Fibroblast of lung (primary cell): ENCODE measurements around the gene APBB1IP. TPM values are rescaled to one million over a fixed set of nuclear protein-coding genes. Genes with fewer than 3 reads are reported as not detected.
A peak's percentile ranks its signal among the peaks of the same experiment; 100 is the strongest.

Experiments
- DNase-seq, 2 donors: peaks; one replicate each; pipeline versions ENCODE4 v3.0.0 to v3.0.0-alpha.2; 2010; ENCODE audit warnings: low read depth in 2 of 2
- H2AFZ ChIP-seq: 2 replicates; pipeline ENCODE4 v1.5.1; 2012; ENCODE audit warnings: low read length, control low read depth, inconsistent platforms
- H3K27ac ChIP-seq: 2 replicates; pipeline ENCODE4 v1.5.1; 2011; ENCODE audit warnings: low read length, control low read depth; ENCODE audit not compliant: insufficient read depth
- H3K27me3 ChIP-seq: 2 replicates; pipeline ENCODE4 v1.5.1; 2011; ENCODE audit warnings: mild to moderate bottlenecking, low read length; ENCODE audit not compliant: control insufficient read depth, insufficient read depth
- H3K36me3 ChIP-seq: 2 replicates; pipeline ENCODE4 v1.5.1; 2011; ENCODE audit warnings: low read length; ENCODE audit not compliant: control insufficient read depth, insufficient read depth
- H3K4me1 ChIP-seq: 2 replicates; pipeline ENCODE4 v1.5.1; 2011; ENCODE audit warnings: low read length; ENCODE audit not compliant: control insufficient read depth, insufficient read depth; ENCODE audit errors: extremely low read depth
- H3K4me2 ChIP-seq: 2 replicates; pipeline ENCODE4 v1.5.1; 2011; ENCODE audit warnings: low read length, control low read depth; ENCODE audit not compliant: insufficient read depth; ENCODE audit errors: extremely low read depth
- H3K4me3 ChIP-seq, 4 experiments: fragments of 200-600 bp in 1 of 4; sonication (generic) in 1 of 4; replicated peaks in 1 of 4; 2 replicates each; pipeline ENCODE4 v1.5.1; 2011 to 2016; ENCODE audit warnings: low read length in 4 of 4, low read depth in 3 of 4, mild to moderate bottlenecking in 3 of 4, control low read depth in 2 of 4, inconsistent platforms in 1 of 4, mixed read lengths in 1 of 4; ENCODE audit not compliant: insufficient read depth in 1 of 4; ENCODE audit errors: control extremely low read depth in 1 of 4
- H3K79me2 ChIP-seq: 2 replicates; pipeline ENCODE4 v1.5.1; 2012; ENCODE audit warnings: mild to moderate bottlenecking, low read length, inconsistent platforms; ENCODE audit not compliant: control insufficient read depth, insufficient read depth
- H3K9ac ChIP-seq: 2 replicates; pipeline ENCODE4 v1.5.1; 2011; ENCODE audit warnings: mild to moderate bottlenecking, low read length, control low read depth; ENCODE audit not compliant: insufficient read depth
- H3K9me3 ChIP-seq: 2 replicates; pipeline ENCODE4 v1.5.1; 2012; ENCODE audit warnings: low read depth, low read length; ENCODE audit not compliant: control insufficient read depth, insufficient read depth
- H4K20me1 ChIP-seq: 2 replicates; pipeline ENCODE4 v1.5.1; 2011; ENCODE audit warnings: low read length; ENCODE audit not compliant: control insufficient read depth, insufficient read depth; ENCODE audit errors: extremely low read depth
- EZH2 ChIP-seq: IDR thresholded peaks from 2 replicates; pipeline ENCODE4 v1.5.1; 2012; ENCODE audit warnings: low read length, control low read depth, mild to moderate bottlenecking; ENCODE audit errors: missing control alignments
- polyA plus RNA-seq, 2 donors: library from polyadenylated mRNA; depleted of rRNA in 1 of 2; stranded (reverse) in 1 of 2; unstranded in 1 of 2; fragments of >200 nt; gene quantifications; 2 replicates each; pipeline ENCODE4 v1.2.1, GENCODE V29; 2011 to 2012; ENCODE audit warnings: missing spikeins in 1 of 2
- total RNA-seq: library from RNA; depleted of rRNA; stranded (reverse); fragments of >200 nt; gene quantifications from 2 replicates; pipeline ENCODE4 v1.2.1, GENCODE V29; 2014
- TF ChIP-seq, protein P1 (sequence below), 2 donors: IDR thresholded peaks in 1 of 2; conservative IDR thresholded peaks in 1 of 2; 1 replicate in 1 of 2; 2 replicates in 1 of 2; pipeline ENCODE4 v1.5.1; 2011 to 2012; ENCODE audit warnings: low read length in 2 of 2, control low read depth in 1 of 2, inconsistent platforms in 1 of 2, low read depth in 1 of 2, mild to moderate bottlenecking in 1 of 2

The APBB1IP gene
- total and polyA plus RNA-seq, 2 donors (not counting 1 experiment from before 2014, with no cell fraction given) = 1.5 TPM

DNA sequence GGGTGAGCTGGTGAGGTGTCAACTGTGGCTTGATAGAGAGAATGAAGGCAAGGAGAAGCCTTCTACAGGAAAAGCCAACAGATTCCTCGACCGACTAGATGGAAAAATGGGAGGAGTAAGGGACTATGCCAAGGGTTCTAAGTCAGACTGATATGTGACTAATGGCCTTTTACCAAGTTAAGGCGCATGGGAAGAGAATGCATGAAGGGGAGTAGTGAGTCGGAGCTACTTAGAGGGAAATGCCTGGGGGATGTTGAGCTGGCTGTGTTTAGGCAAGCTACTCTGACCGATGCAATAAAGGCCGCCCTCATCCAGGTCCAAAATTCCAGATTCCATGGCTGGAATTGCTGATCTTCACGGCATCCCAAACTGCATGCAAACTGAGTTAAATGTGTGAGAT is 48.2 kb downstream of the APBB1IP start:
- H3K4me1 ChIP-seq = peaks cover 3% of the 10 kb centered on the region
- no peaks in the 10 kb centered on the region for H3K27me3 ChIP-seq
- H3K9me3 ChIP-seq = no peaks in the 10 kb centered on the region
- no peak for TF ChIP-seq EZH2
- TF ChIP-seq, protein P1, sequence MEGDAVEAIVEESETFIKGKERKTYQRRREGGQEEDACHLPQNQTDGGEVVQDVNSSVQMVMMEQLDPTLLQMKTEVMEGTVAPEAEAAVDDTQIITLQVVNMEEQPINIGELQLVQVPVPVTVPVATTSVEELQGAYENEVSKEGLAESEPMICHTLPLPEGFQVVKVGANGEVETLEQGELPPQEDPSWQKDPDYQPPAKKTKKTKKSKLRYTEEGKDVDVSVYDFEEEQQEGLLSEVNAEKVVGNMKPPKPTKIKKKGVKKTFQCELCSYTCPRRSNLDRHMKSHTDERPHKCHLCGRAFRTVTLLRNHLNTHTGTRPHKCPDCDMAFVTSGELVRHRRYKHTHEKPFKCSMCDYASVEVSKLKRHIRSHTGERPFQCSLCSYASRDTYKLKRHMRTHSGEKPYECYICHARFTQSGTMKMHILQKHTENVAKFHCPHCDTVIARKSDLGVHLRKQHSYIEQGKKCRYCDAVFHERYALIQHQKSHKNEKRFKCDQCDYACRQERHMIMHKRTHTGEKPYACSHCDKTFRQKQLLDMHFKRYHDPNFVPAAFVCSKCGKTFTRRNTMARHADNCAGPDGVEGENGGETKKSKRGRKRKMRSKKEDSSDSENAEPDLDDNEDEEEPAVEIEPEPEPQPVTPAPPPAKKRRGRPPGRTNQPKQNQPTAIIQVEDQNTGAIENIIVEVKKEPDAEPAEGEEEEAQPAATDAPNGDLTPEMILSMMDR (conservative IDR thresholded peaks at IDR 0.05 in 1 of 2, IDR thresholded peaks at IDR 0.05 in 1 of 2; ENCODE audit: low read depth in 1 of 2, low read length in 2 of 2) = no peak
- no peak overlapping the region for H2AFZ ChIP-seq
- H4K20me1 ChIP-seq = no peaks in the 10 kb centered on the region
- no peaks in the 10 kb centered on the region for H3K36me3 ChIP-seq
- H3K9ac ChIP-seq = no peak overlapping the region
- peak overlapping the region; percentile 58 for H3K27ac ChIP-seq
- DNase-seq = peak; percentile 18 to 98
- H3K79me2 ChIP-seq = no peaks in the 10 kb centered on the region
- no peak overlapping the region for H3K4me3 ChIP-seq
- H3K4me2 ChIP-seq = no peak overlapping the region

- Histone ChIP-seq H3K79me2 (no peaks in the 10 kb centered on the region), H3K27ac (peak overlapping the region; percentile 58), H3K4me3 (no peak overlapping the region), H3K4me1 (peaks cover 3% of the 10 kb centered on the region), H2AFZ (no peak overlapping the region), H3K27me3 (no peaks in the 10 kb centered on the region), H4K20me1 (no peaks in the 10 kb centered on the region), H3K9ac (peak overlapping the region; percentile 28), H3K9me3 (no peaks in the 10 kb centered on the region), H3K36me3 (no peaks in the 10 kb centered on the region), H3K4me2 (peak overlapping the region; percentile 9)
- peak; percentile 64 to 96 for DNase-seq
- no peak for TF ChIP-seq EZH2
- TF ChIP-seq, protein P1 (conservative IDR thresholded peaks at IDR 0.05 in 1 of 2, IDR thresholded peaks at IDR 0.05 in 1 of 2; ENCODE audit: low read depth in 1 of 2, low read length in 2 of 2) = no peak
These were observed 49.1 kb downstream of the APBB1IP start for GRCh38 chr10:26486990-26487850.

DNA sequence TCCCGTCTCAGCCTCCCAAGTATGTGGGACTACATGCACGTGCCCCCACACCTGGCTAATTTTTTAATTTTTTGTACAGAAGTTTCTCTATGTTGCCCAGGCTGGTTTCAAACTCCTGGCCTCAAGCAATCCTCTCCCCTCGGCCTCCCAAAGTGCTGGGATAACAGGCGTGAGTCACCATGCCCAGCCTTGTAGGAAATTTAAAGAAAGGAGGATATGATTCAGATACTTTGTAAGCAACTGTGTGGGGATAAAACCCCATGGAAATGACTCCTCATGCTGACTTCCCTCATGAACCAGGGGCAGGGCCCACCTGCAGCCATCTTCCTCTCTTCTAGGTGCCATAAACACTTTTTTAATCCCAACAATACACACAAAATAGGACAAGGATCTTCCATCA is 50.2 kb downstream of the APBB1IP start:
- Histone ChIP-seq H3K27ac (peak overlapping the region; percentile 58), H3K36me3 (no peaks in the 10 kb centered on the region)

More for the DNA sequence above, 50.2 kb downstream of the APBB1IP start:
- DNase-seq = peak in 1 of 2 donors; percentile 49
- no peak overlapping the region for H3K4me2 ChIP-seq
- H3K4me3 ChIP-seq = no peak overlapping the region
- no peaks in the 10 kb centered on the region for H3K27me3 ChIP-seq
- no peak overlapping the region for H2AFZ ChIP-seq
- TF ChIP-seq, protein P1 (conservative IDR thresholded peaks at IDR 0.05 in 1 of 2, IDR thresholded peaks at IDR 0.05 in 1 of 2; ENCODE audit: low read depth in 1 of 2, low read length in 2 of 2) = no peak
- no peak for TF ChIP-seq EZH2
- peaks cover 3% of the 10 kb centered on the region for H3K4me1 ChIP-seq
- H3K79me2 ChIP-seq = no peaks in the 10 kb centered on the region
- H4K20me1 ChIP-seq = no peaks in the 10 kb centered on the region
- H3K9ac ChIP-seq = no peak overlapping the region
- no peaks in the 10 kb centered on the region for H3K9me3 ChIP-seq
